ENCODE measurements around the gene C1QTNF8.

Gene C1QTNF8

DNA sequence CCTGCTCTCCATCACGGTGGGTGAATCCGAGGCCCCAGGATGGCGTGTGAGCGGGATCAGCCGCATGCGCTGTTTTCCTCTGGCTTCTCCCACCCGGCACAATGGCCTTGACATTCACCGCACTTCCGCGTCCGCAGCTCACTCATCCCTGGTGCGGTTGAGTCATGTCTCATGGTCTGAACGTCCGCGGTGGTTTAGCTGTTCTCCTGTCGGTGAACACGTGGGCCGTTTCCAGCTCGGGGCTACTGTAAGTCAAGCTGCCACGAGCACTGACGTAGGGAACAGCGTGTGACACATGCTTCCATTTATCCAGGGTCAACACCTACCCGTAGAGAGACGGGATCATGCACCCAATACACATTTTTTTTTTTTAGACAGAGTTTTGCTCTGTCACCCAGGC lies 41.6 kb upstream of the C1QTNF8 start:
- TF ChIP-seq EP300 (IDR thresholded peaks at IDR 0.05; ENCODE audit: borderline replicate concordance), result no peak
- TF ChIP-seq YY1 (IDR thresholded peaks at IDR 0.05; ENCODE audit: low read depth), result no peak
- TF ChIP-seq TCF12 (IDR thresholded peaks at IDR 0.05; ENCODE audit: low read depth), result no peak
- TF ChIP-seq MAX (IDR thresholded peaks at IDR 0.05), result no peak
- TF ChIP-seq RAD21 (IDR thresholded peaks at IDR 0.05; ENCODE audit: low read depth), result no peak
- TF ChIP-seq CEBPB (IDR thresholded peaks at IDR 0.05), result no peak
- no peak for TF ChIP-seq FOXM1 (IDR thresholded peaks at IDR 0.05; ENCODE audit: borderline replicate concordance, low read depth)
- no peak for TF ChIP-seq NFIC (IDR thresholded peaks at IDR 0.05)

DNA sequence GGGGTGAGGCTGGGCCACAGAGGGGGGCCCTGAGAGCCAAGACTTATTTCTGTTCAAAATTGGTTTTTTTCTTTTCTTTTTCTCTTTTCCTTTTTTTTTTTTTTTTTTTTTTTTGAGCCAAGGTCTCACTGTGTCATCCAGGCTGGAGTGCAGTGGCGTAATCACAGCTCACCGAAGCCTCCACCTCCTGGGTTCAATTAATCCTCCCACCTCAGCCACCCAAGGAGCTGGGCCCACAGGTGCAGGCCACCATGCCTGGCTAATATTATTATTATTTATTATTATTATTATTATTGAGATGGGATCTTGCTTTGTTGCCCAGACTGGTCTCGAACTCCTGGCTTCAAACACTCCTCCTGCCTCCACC lies 39.4 kb upstream of the C1QTNF8 start:
- no peak for TF ChIP-seq TAF1 (IDR thresholded peaks at IDR 0.05; ENCODE audit: low read depth)

DNA sequence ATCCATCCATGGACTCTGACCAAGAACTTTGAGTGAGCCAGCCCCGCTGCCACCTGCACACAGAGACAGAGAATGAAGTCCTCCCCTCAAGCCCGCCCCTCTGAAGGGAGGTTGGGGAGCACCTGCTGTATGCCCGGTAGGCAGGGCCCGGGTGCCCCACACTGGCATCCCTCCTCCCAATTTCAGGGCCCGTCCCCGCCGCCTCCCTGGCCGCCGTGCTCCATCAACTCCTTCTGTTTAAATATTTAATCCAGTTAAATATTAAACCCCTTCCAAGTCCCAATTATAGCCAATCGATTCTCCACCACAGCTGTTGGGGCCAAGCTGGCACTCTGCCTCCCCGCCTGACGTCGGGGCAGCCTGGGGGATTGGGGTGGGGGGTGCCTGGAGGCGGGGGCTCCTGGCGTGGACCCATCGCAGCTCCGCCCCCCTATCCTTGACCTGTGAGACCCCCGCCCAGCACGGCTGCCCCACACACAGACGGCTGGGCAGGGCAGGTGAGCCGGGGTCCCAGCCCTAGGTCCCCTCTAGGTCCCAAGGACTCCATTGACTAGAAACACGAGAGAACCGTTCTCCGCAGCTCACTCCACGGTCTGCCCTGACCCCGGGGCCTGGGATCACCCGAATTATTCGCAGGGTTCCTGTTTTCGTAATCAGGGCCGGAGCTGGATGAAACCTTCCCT lies 38.9 kb upstream of the C1QTNF8 start:
- TF ChIP-seq, protein P1, sequence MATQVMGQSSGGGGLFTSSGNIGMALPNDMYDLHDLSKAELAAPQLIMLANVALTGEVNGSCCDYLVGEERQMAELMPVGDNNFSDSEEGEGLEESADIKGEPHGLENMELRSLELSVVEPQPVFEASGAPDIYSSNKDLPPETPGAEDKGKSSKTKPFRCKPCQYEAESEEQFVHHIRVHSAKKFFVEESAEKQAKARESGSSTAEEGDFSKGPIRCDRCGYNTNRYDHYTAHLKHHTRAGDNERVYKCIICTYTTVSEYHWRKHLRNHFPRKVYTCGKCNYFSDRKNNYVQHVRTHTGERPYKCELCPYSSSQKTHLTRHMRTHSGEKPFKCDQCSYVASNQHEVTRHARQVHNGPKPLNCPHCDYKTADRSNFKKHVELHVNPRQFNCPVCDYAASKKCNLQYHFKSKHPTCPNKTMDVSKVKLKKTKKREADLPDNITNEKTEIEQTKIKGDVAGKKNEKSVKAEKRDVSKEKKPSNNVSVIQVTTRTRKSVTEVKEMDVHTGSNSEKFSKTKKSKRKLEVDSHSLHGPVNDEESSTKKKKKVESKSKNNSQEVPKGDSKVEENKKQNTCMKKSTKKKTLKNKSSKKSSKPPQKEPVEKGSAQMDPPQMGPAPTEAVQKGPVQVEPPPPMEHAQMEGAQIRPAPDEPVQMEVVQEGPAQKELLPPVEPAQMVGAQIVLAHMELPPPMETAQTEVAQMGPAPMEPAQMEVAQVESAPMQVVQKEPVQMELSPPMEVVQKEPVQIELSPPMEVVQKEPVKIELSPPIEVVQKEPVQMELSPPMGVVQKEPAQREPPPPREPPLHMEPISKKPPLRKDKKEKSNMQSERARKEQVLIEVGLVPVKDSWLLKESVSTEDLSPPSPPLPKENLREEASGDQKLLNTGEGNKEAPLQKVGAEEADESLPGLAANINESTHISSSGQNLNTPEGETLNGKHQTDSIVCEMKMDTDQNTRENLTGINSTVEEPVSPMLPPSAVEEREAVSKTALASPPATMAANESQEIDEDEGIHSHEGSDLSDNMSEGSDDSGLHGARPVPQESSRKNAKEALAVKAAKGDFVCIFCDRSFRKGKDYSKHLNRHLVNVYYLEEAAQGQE (IDR thresholded peaks at IDR 0.05; ENCODE audit: low read depth), result no peak
- TF ChIP-seq TAF1 (IDR thresholded peaks at IDR 0.05; ENCODE audit: low read depth) (no peak), FOXM1 (IDR thresholded peaks at IDR 0.05; ENCODE audit: borderline replicate concordance, low read depth) (no peak), CREB1 (IDR thresholded peaks at IDR 0.05; ENCODE audit: low read depth) (no peak), MAX (IDR thresholded peaks at IDR 0.05) (no peak), TEAD4 (IDR thresholded peaks at IDR 0.05) (no peak), YY1 (IDR thresholded peaks at IDR 0.05; ENCODE audit: low read depth) (no peak), RAD21 (IDR thresholded peaks at IDR 0.05; ENCODE audit: low read depth) (no peak), USF1 (IDR thresholded peaks at IDR 0.05) (no peak), TCF12 (IDR thresholded peaks at IDR 0.05; ENCODE audit: low read depth) (no peak), EGR1 (IDR thresholded peaks at IDR 0.05) (no peak), CEBPB (IDR thresholded peaks at IDR 0.05) (no peak), ZBTB7A (IDR thresholded peaks at IDR 0.05; ENCODE audit: low read depth) (no peak), NFIC (IDR thresholded peaks at IDR 0.05) (no peak), EP300 (IDR thresholded peaks at IDR 0.05; ENCODE audit: borderline replicate concordance) (no peak)

GRCh38 chr16:1133810-1134520 lies 37.9 kb upstream of the C1QTNF8 start:
- TF ChIP-seq EGR1 (IDR thresholded peaks at IDR 0.05), result no peak

GRCh38 chr16:1133271-1133670 lies 37.2 kb upstream of the C1QTNF8 start:
- TF ChIP-seq TAF1 (IDR thresholded peaks at IDR 0.05; ENCODE audit: low read depth) (no peak), CEBPB (IDR thresholded peaks at IDR 0.05) (no peak), CREB1 (IDR thresholded peaks at IDR 0.05; ENCODE audit: low read depth) (no peak), RAD21 (IDR thresholded peaks at IDR 0.05; ENCODE audit: low read depth) (no peak), ZBTB7A (IDR thresholded peaks at IDR 0.05; ENCODE audit: low read depth) (no peak), MAX (IDR thresholded peaks at IDR 0.05) (no peak), TEAD4 (IDR thresholded peaks at IDR 0.05) (no peak), TCF12 (IDR thresholded peaks at IDR 0.05; ENCODE audit: low read depth) (no peak), EP300 (IDR thresholded peaks at IDR 0.05; ENCODE audit: borderline replicate concordance) (no peak), FOXM1 (IDR thresholded peaks at IDR 0.05; ENCODE audit: borderline replicate concordance, low read depth) (no peak), YY1 (IDR thresholded peaks at IDR 0.05; ENCODE audit: low read depth) (no peak), NFIC (IDR thresholded peaks at IDR 0.05) (no peak), EGR1 (IDR thresholded peaks at IDR 0.05) (no peak)
- TF ChIP-seq, protein P1 (IDR thresholded peaks at IDR 0.05; ENCODE audit: low read depth), result no peak

DNA sequence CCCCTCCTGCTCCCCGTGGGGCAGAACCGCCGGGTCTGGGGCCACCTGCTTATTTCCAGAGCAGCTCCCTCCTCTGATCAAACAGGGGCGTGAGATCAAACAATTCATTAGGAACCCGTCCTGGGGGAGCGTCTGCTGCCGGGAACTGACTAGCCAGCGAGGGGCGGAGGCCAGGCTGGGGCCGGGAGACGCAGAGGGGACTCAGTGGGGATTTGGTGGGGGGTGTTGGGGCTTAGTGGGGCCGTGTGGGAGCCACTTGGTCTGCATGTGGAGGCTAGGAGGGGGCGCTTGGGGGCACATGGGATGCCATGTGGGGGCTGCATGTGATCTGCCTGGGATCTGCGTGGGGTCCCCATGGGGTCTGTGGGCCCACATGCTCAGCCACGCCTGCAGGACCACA lies 36.4 kb upstream of the C1QTNF8 start:
- TF ChIP-seq CREB1 (IDR thresholded peaks at IDR 0.05; ENCODE audit: low read depth) (no peak), CEBPB (IDR thresholded peaks at IDR 0.05) (no peak), FOXM1 (IDR thresholded peaks at IDR 0.05; ENCODE audit: borderline replicate concordance, low read depth) (no peak), YY1 (IDR thresholded peaks at IDR 0.05; ENCODE audit: low read depth) (no peak), TEAD4 (IDR thresholded peaks at IDR 0.05) (no peak), TCF12 (IDR thresholded peaks at IDR 0.05; ENCODE audit: low read depth) (no peak), ZBTB7A (IDR thresholded peaks at IDR 0.05; ENCODE audit: low read depth) (no peak), TAF1 (IDR thresholded peaks at IDR 0.05; ENCODE audit: low read depth) (no peak)
- TF ChIP-seq, protein P1 (IDR thresholded peaks at IDR 0.05; ENCODE audit: low read depth), result no peak

All from Ishikawa (cell line).